Measurements from ENCODE around the gene PLK2.

Gene PLK2

DNA sequence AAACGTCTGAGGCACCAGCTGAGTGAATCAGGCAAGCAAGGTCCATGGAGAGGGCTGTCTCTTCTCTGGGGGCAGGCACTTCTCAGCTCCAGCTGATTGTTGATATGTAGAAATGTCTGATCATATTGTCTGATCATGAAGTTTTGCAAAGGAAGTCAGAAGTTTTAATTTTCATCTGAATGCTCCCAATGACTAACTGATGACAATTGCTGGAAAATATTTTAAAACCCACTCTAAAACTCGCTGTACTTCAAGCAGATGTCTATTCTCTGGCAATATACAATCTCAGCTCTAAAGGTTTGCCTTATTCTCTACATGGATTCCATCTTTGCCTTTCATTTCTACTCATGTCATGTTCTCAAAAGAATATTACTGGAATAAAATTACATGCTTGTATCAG, 12.7 kb downstream of the PLK2 start:
- no peak for DNase-seq

DNA sequence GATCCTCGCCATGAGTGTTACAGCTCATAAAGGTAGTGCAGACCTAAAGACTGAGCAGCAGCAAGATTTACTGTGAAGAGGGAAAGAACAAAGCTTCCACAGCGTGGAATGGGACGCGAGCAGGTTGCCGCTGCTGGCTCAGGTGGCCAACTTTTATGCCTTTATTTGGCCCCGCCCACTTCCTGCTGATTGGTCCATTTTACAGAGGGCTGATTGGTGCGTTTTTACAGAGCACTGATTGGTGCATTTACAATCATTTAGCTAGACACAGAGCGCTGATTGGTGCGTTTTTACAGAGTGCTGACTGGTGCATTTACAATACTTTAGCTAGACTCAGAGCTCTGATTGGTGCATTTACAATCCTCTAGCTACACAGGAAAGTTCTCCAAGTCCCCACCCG, 13.9 kb downstream of the PLK2 start:
- DNase-seq: no peak

DNA sequence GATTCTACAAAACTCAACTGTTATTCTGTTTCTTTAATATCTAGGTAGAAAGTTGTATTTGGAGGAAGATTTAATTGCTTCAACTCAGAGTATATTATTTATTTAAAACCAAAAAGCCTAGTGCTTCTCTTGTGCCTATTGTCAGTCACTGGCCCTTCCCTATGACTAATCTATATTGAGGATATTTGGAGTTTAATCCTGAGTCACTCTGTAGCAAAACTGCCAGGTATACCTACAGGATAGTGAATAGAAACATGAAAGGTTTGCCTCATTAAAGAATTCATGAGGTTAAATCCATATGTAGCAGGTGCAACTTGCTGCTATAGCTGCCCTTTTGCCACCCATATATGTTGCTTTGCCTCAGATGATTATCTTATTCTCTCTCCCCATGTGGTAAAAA, 15.1 kb downstream of the PLK2 start:
- DNase-seq: no peak

DNA sequence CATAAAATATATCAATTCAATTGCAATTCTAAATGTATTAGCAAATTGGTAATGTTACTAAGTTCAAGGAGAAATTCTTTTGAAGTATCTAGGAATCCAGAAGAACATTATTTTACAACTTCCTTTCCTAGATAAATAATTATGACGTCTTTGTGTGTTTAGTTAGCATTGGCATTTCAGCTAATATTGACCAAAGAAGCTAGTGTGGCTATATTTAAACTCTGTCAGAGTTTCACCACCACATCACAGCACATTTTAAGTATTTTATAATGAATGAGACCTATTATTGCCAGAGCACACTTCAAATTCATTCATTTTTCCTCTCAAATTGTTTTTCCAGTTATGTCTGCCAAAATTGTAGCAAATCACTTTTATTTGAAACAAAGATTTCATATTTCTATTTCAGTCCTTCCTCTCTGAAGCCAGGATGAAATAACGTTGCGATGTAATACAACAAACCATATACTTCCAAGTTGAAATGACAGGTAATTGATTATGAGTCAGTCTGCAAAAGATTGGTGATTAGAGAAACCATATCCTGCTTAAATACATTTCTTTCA, 18.9 kb downstream of the PLK2 start:
- DNase-seq: no peak

DNA sequence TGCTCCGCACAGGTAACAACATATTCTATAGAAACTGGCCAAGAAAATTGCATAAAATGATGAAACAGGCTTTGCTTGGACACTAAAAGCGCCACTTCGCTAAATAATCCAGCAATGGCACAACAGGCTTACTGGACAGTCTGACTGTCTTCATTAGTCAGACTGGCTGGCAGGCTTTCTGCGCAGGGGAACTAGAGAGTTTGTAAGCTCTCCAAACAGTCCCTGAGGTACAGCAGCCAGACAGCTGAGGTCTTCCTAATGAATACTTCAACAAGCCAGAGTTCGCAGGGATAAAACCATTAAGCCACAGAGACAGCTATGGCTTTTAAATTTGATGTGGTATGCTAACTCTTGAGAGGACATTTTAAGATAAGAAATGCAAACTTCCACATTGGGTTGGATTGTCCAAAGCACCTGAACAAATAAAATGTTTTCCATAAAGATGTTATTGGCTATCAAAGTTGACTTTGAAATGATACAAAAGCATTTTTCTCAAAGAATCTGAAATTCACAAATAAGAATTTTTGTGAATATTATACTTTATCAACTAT, 20.7 kb downstream of the PLK2 start:
- no peak for DNase-seq

DNA sequence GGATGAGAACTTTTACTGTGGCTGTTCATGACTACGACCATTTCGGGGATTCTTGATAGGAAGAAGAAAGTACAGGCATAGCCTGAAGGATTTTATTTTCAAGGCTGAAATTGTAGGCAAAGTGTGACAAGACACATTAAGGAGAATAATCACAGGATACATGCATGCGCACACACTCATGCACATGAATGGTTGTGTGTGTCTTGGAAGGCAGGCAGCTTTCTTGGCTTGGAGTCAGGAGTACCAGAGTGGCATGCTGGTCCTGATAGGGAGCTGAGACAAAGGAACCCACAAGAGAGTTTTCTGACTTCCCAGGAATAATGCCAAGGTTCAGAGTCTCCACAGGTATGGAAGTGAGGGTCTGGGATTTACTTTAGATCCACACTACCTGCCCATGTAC, 22.2 kb downstream of the PLK2 start:
- DNase-seq: no peak

DNA sequence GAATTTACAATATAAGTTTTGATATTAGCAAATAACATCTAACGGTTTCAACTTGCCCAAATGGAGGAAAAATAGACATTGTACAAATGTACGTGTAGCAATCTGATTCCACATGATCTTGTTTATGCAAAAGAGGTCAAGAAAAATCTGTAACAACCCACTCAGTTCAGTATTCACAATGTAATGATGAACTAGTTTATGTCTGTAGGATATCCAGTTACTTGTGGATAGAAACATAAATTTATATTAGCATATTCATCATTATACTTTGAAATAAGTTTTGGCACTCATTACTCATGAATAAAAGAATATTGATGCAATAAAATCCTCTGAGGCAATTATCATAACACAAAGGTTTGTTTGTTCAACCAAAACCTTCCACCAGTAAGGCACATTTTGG, 28.1 kb downstream of the PLK2 start:
- no peak for DNase-seq

DNA sequence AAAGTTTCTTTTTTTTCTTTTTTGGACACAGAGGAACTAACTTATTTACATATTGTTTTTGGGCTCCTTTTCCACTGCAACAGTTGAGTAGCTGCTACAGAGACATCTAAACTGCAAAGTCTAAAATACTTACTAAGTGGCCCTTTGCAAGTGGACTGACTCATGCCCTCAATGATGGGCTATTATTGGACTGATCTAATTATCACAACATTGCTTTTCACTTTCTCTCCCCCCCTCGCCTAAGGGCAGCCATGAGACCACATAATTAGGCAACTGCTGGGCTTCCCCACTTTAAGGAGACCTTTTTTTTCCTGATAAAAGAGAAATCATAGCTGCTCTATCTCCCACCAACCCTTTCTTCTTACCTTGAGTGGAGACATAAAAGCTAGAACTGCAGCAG, 47.0 kb downstream of the PLK2 start:
- no peak for DNase-seq

DNA sequence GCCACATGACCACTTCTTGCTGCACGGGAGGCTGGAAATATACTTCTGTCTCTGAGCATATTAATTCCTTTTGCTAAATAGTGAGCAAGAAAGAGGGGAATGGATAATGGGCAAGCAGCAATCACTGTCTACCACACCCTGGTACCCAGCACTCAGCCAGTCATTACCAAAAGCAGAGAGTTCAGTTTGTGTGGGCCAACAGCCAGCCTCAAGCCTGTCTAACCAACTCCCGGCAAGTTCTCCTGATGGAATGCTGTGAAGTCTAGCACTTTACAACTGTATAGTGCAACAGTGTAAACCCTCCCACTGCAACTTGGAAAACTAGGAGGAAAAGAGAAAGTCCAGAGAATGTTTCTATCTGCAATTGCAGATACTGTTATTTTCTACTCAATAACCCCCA, 47.8 kb downstream of the PLK2 start:
- DNase-seq: no peak

DNA sequence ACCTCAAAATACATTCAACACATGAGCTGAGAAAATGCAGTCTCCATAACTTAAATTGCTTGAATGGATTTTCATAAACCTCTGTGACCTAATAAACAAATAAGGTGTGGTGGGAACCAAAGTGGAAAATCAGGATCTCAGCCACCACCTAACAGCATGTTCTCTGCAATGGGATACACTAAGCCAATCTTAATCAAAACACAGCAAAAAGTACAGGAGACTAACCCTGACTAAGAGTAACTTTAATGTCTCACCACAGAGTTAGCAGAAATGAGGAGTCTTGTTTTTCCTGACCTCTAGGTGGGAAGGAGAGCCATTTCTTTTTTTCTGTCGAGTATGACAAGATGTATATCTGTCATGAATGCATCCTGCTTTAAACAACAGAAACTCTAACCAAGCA, 48.5 kb downstream of the PLK2 start:
- DNase-seq: no peak

DNA sequence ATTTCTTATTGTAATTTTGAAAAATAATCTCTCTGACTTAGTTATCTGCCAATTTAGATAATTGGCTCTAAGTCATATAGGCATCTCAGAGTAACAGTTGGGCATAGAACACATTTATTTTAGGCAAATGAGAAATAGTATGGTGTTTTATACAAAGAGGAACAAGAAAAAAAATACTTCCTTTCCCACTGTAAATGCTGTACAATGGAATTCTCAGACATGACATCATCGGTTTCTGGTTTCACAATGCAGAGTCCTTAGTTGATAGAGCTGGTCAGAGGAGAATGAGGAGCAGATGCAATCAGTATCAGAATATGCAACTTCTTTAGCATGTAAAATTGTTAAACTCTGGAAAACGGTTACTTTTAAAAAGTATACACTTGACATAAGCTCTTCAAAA, 49.4 kb downstream of the PLK2 start:
- no peak for DNase-seq

DNA sequence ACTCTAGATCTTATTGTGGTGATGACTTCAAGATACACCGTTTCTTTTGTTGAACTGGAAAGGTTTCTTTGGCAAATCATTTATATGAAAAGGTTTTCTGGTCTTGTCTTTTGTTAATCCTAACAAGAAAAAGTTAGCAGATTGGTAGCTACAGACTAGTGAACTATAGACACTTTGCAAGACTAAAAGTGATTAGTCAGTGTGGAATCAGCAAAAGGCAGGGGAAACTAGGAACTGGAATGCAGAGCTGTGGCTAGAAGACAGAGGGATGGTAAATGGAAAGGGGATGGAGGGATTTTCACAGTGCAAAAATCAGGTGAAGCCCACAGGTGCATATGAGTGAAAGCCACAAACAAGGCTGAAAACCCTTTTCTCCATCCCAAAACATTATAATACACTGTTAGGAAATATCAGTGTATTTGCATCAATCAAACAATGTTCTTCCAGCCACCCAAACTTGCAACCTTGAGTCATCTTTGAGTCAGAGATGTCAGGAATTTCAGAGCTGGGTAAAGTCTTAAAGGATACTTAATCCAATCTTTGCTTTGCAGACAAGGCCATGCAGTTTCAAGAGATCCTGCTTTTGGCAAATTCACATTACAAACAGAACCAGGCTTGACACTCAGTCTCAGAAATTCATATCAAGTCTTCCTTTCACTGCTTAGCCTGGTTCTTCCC, 52.7 kb downstream of the PLK2 start:
- DNase-seq: no peak

DNA sequence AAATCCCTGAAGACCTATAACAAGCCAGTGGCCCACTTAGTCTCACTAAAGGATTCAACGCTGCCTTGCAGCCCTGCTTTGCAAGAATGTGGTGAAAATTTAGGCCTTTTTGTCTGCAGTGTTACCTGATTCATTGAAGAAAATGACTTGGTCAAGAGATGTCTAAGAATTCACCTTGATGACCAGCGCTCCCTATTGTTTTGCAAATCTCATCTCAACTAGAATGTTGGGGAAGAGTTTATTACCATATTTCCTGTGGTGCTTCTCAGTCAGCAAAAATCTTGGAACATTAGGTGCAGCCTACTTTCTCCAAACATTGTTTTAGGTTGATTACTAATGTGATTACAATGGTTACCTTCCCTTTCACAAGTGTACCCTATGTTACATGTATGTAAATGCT, 53.5 kb downstream of the PLK2 start:
- no peak for DNase-seq

DNA sequence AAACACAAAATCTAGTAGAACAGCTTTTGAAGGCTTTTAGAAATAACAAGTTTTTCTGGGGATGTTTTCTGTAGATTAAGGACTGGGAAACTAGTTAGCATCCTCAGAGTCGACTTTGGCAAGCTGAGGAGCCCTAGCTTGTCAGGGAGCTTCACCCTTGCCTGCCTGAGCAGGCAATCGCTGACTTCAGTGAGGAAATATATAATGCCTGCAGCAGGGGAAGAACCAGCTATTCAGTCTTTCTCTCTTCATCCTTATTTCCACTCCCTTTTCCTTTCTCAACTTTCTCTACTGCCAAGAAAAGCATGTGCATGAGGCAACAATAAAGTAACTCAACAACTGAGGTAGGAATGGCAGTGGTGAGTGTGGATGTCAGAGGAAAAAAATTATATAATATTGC, 54.7 kb downstream of the PLK2 start:
- DNase-seq: no peak

DNA sequence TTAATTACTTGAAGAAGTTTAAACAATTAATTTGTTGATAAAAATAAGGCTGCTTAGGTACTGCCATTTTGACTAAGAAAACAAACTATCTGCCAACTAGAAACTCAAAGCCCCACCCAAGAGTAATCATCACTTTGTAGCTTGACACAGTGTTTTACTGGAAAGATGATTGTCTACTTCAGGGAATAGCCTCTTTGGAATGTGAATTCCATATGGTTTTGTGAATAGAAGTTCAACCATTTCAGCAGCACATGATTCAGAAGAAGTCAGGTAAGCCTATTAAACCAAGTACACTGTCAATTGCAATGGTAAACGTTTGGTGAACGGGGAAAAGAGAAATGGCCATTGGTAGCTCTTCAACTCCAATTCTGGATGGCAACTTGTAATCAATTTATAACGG, 55.2 kb downstream of the PLK2 start:
- DNase-seq: no peak

All from stimulated activated CD4-positive, alpha-beta T cell treated with anti-CD3 and anti-CD28 coated beads, Interleukin-4, amount 100 ng/mL, for 4 hours (primary cell).